ENCODE results near the gene TTC28. TPM values are rescaled to one million over a fixed set of nuclear protein-coding genes. Genes with fewer than 3 reads are reported as not detected.

TTC28 gene
- total and polyA plus RNA-seq, 2 donors (not counting 3 experiments of a cell fraction or from before 2014, with no cell fraction given): 16.5 to 51.1 TPM

GRCh38 chr22:28547132-28547842 lies 132.4 kb downstream of the TTC28 start:
- BruUV-seq (replicated peaks): no TSS peak
- Histone ChIP-seq H3K4me3 (replicated peaks in 1 of 3; ENCODE audit: insufficient read depth in 1 of 3, low read depth in 1 of 3, low read length in 3 of 3) (no peak overlapping the region), H3K27ac (ENCODE audit: insufficient read depth, low read depth, low read length) (no peak overlapping the region), H3K79me2 (ENCODE audit: control insufficient read depth, insufficient read depth, low read length) (no peaks in the 10 kb centered on the region), H3K9me3 (replicated peaks; ENCODE audit: control insufficient read depth, insufficient read depth, low read length) (no peaks in the 10 kb centered on the region), H3K4me1 (ENCODE audit: control insufficient read depth, extremely low read depth, insufficient read depth, low read length) (no peaks in the 10 kb centered on the region), H3K9me1 (replicated peaks; ENCODE audit: control insufficient read depth, extremely low read depth, insufficient read depth, low read length) (peaks cover 2% of the 10 kb centered on the region), H3K27me3 (ENCODE audit: control insufficient read depth in 2 of 2, insufficient read depth in 2 of 2, low read length in 2 of 2) (no peaks in the 10 kb centered on the region), H3K9ac (replicated peaks; ENCODE audit: extremely low read depth, insufficient read depth, low read length) (no peak overlapping the region), H3K4me2 (ENCODE audit: insufficient read depth, low read length) (no peak overlapping the region), H3K36me3 (ENCODE audit: control insufficient read depth in 2 of 2, extremely low read depth in 1 of 2, insufficient read depth in 2 of 2, low read length in 2 of 2) (no peaks in the 10 kb centered on the region), H4K20me1 (replicated peaks; ENCODE audit: control insufficient read depth, extremely low read depth, insufficient read depth, low read length) (no peaks in the 10 kb centered on the region), H2AFZ (ENCODE audit: low read depth, low read length) (no peak overlapping the region)
- dilution Hi-C loops (cut with MboI; ENCODE audit: extremely low pct_ligation_motif_present, low sequenced_read_pairs) (no loop called here), intact Hi-C loops (cut with micrococcal nuclease) (no loop called here)
- ChIA-PET POLR2A (no interaction called here), CTCF (no interaction called here)
- DNase-seq (ENCODE audit: low read depth, low spot score) (no peak), FAIRE-seq (no peak)
- TF ChIP-seq POLR2A (IDR thresholded peaks at IDR 0.05; ENCODE audit: low read depth, low read length) (no peak), MYC (IDR thresholded peaks at IDR 0.05; ENCODE audit: low read depth, low read length) (no peak), JUN (IDR thresholded peaks at IDR 0.05; ENCODE audit: borderline replicate concordance, insufficient read depth, insufficient read length, low read depth) (no peak), FOS (IDR thresholded peaks at IDR 0.05; ENCODE audit: borderline replicate concordance, insufficient read depth, low read length) (no peak), POLR2AphosphoS5 (IDR thresholded peaks at IDR 0.05; ENCODE audit: insufficient read depth, low read depth, low read length) (no peak), GATA2 (IDR thresholded peaks at IDR 0.05; ENCODE audit: insufficient read depth, insufficient read length, low read depth, low read length) (no peak), EZH2 (IDR thresholded peaks at IDR 0.05; ENCODE audit: borderline replicate concordance, low read depth, low read length, severe bottlenecking) (no peak)
- TF ChIP-seq, protein P1, sequence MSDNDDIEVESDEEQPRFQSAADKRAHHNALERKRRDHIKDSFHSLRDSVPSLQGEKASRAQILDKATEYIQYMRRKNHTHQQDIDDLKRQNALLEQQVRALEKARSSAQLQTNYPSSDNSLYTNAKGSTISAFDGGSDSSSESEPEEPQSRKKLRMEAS (IDR thresholded peaks at IDR 0.05; ENCODE audit: insufficient read depth, insufficient read length): no peak
- TF ChIP-seq, protein P2, sequence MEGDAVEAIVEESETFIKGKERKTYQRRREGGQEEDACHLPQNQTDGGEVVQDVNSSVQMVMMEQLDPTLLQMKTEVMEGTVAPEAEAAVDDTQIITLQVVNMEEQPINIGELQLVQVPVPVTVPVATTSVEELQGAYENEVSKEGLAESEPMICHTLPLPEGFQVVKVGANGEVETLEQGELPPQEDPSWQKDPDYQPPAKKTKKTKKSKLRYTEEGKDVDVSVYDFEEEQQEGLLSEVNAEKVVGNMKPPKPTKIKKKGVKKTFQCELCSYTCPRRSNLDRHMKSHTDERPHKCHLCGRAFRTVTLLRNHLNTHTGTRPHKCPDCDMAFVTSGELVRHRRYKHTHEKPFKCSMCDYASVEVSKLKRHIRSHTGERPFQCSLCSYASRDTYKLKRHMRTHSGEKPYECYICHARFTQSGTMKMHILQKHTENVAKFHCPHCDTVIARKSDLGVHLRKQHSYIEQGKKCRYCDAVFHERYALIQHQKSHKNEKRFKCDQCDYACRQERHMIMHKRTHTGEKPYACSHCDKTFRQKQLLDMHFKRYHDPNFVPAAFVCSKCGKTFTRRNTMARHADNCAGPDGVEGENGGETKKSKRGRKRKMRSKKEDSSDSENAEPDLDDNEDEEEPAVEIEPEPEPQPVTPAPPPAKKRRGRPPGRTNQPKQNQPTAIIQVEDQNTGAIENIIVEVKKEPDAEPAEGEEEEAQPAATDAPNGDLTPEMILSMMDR (IDR thresholded peaks at IDR 0.05; ENCODE audit: extremely low read depth in 1 of 2, insufficient read depth in 1 of 2, low read depth in 1 of 2, low read length in 2 of 2): no peak

Data from endothelial cell of umbilical vein (primary cell).